Measurements from ENCODE around the gene IDH3B.

Gene IDH3B

GRCh38 chr20:2618815-2619214, 45.2 kb downstream of the IDH3B start:
- Histone ChIP-seq H3K4me3 (ENCODE audit: low read depth in 1 of 2, low read length in 1 of 2) (no peak overlapping the region), H3K4me1 (ENCODE audit: control insufficient read depth in 1 of 2, insufficient read depth in 1 of 2, low read depth in 1 of 2, low read length in 1 of 2) (no peaks in the 10 kb centered on the region), H3K36me3 (no peaks in the 10 kb centered on the region)

GRCh38 chr20:2617099-2617714, 46.8 kb downstream of the IDH3B start:
- H3K9me3 ChIP-seq: no peaks in the 10 kb centered on the region
- H3K4me3 ChIP-seq (ENCODE audit: low read depth in 1 of 2, low read length in 1 of 2): no peak overlapping the region
- no peaks in the 10 kb centered on the region for H3K36me3 ChIP-seq
- no peaks in the 10 kb centered on the region for H3K4me1 ChIP-seq (ENCODE audit: control insufficient read depth in 1 of 2, insufficient read depth in 1 of 2, low read depth in 1 of 2, low read length in 1 of 2)
- peaks cover 65% of the 10 kb centered on the region for H3K27me3 ChIP-seq
- no peak overlapping the region for H3K27ac ChIP-seq
- TF ChIP-seq CTCF (IDR thresholded peaks at IDR 0.05): no peak

More at GRCh38 chr20:2618815-2619214, 45.2 kb downstream of the IDH3B start:
- TF ChIP-seq CTCF (IDR thresholded peaks at IDR 0.05): no peak
- Histone ChIP-seq H3K27ac (no peak overlapping the region), H3K9me3 (no peaks in the 10 kb centered on the region), H3K27me3 (peaks cover 54% of the 10 kb centered on the region)

- H3K4me3 ChIP-seq (ENCODE audit: low read depth in 1 of 2, low read length in 1 of 2): no peak overlapping the region
- no peaks in the 10 kb centered on the region for H3K4me1 ChIP-seq (ENCODE audit: control insufficient read depth in 1 of 2, insufficient read depth in 1 of 2, low read depth in 1 of 2, low read length in 1 of 2)
- no peaks in the 10 kb centered on the region for H3K9me3 ChIP-seq
- H3K36me3 ChIP-seq: no peaks in the 10 kb centered on the region
- no peak for TF ChIP-seq CTCF (IDR thresholded peaks at IDR 0.05)
- peaks cover 66% of the 10 kb centered on the region for H3K27me3 ChIP-seq
- no peak overlapping the region for H3K27ac ChIP-seq
Observed at GRCh38 chr20:2616634-2617033, 47.4 kb downstream of the IDH3B start.

DNA sequence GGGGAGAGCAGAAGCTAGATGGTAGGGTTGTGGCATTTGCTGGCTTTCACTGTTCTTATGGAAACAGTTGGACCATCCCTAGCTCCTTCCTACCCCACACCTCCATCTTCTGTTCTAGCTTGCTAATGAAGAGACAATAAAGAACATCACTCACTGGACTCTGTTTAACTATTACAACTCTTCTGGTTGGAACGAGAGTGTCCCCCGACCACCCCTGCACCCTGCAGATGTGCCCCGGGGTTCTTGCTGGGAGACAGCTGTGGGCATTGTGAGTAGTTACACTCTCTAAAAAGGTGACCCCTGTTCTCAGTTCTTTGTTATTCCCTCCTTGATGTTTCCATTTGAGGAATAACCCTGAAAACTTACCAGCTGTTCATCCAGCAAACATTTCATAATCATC, 51.9 kb downstream of the IDH3B start:
- H3K9me3 ChIP-seq: no peaks in the 10 kb centered on the region
- H3K4me1 ChIP-seq (ENCODE audit: control insufficient read depth in 1 of 2, insufficient read depth in 1 of 2, low read depth in 1 of 2, low read length in 1 of 2): no peaks in the 10 kb centered on the region
- no peak for TF ChIP-seq CTCF (IDR thresholded peaks at IDR 0.05)
- H3K27me3 ChIP-seq: peaks cover 51% of the 10 kb centered on the region
- no peaks in the 10 kb centered on the region for H3K36me3 ChIP-seq
- H3K27ac ChIP-seq: no peak overlapping the region
- H3K4me3 ChIP-seq (ENCODE audit: low read depth in 1 of 2, low read length in 1 of 2): no peak overlapping the region

DNA sequence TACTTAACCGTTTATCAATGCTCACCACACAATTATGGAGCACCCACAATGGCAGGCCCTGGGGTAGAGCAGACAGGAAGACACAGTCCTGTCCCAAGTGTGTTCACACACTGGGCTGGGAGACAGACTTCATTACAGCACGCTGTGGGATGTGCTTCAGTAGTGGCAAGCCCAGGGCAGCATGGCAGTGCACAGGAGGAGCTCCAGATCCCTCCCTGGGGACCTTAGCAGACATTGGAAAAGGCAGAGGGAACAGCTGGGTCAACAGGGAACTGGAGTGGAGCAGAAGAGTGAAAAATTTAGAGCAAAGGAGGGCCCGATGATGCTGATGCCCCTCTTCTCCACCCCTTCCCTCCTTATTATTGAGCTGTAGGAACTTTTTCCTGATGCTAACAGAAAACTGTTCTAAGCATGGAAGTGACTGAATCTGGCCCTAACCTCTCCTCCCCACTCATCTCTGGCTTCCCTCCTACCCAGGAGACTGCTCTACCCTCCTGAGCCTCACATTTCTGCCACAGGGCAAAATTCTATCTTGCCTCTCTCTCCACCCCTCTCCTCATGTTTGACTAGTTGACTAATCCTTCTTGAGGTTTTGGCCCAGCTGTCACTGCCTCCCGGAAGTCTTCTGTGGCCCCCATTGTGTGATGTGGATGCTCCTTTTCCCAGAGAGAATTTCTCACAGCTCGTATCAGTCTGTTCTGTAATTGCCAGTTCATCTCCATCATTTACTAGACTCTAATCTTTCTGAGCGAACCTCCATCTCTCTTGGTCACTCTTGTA, 52.9 kb downstream of the IDH3B start:
- H3K9me3 ChIP-seq: no peaks in the 10 kb centered on the region
- H3K27me3 ChIP-seq: peaks cover 45% of the 10 kb centered on the region
- no peak for TF ChIP-seq CTCF (IDR thresholded peaks at IDR 0.05)
- no peak overlapping the region for H3K27ac ChIP-seq
- no peaks in the 10 kb centered on the region for H3K36me3 ChIP-seq
- H3K4me1 ChIP-seq (ENCODE audit: control insufficient read depth in 1 of 2, insufficient read depth in 1 of 2, low read depth in 1 of 2, low read length in 1 of 2): no peaks in the 10 kb centered on the region
- no peak overlapping the region for H3K4me3 ChIP-seq (ENCODE audit: low read depth in 1 of 2, low read length in 1 of 2)

Measured in neutrophil (primary cell).